ENCODE measurements around the gene SERF2.

Gene SERF2

DNA sequence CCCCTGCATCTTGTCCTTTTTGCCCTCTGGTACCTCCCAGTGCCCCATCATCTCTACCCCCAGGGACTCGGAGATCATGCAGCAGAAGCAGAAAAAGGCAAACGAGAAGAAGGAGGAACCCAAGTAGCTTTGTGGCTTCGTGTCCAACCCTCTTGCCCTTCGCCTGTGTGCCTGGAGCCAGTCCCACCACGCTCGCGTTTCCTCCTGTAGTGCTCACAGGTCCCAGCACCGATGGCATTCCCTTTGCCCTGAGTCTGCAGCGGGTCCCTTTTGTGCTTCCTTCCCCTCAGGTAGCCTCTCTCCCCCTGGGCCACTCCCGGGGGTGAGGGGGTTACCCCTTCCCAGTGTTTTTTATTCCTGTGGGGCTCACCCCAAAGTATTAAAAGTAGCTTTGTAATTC, 1.5 kb downstream of the SERF2 start:
- DNase-seq (ENCODE audit: low read depth), result no peak
- peak overlapping the region; percentile 99 for H3K4me3 ChIP-seq (ENCODE audit: low read length)
- TF ChIP-seq, protein P1, sequence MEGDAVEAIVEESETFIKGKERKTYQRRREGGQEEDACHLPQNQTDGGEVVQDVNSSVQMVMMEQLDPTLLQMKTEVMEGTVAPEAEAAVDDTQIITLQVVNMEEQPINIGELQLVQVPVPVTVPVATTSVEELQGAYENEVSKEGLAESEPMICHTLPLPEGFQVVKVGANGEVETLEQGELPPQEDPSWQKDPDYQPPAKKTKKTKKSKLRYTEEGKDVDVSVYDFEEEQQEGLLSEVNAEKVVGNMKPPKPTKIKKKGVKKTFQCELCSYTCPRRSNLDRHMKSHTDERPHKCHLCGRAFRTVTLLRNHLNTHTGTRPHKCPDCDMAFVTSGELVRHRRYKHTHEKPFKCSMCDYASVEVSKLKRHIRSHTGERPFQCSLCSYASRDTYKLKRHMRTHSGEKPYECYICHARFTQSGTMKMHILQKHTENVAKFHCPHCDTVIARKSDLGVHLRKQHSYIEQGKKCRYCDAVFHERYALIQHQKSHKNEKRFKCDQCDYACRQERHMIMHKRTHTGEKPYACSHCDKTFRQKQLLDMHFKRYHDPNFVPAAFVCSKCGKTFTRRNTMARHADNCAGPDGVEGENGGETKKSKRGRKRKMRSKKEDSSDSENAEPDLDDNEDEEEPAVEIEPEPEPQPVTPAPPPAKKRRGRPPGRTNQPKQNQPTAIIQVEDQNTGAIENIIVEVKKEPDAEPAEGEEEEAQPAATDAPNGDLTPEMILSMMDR (IDR thresholded peaks at IDR 0.05; ENCODE audit: insufficient read depth, low read depth, low read length, missing control alignments), result no peak

DNA sequence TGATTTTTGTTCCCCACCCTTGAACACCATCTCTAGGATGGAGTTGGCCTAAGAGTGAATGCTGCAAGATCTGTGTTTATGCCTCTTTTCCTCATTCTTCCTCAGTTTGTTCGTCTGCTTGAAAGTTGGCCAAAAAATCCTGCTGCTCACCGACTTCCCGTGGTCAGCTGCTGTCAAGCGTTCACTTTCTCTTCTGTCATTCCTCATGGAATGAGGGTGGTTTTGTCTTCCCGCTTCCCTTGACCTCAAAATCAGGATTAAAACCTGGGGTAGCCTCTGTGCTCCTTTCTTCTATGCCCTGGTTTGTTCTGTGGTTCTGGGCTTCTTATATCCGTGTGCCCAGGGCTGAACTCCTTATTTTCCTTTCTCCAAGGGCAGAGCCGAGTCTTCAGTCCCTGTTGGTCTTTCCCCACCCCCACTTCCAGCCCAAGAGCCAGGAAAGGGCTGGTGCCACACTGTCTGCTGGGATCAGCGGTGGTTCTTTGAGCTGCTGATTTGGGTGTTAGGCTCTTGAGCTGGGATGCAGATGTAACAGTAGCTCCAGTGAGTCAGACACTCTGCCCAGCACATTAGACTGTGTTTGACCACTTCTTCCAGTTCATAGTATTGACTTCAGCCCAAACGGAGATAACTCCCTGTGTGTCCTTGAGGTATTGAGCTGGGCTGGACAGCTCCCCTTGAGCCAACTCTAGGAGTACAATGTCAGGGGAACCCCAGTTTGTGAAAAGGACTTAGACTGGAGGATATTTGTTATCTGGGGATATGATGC, 2.3 kb downstream of the SERF2 start:
- no peak for DNase-seq (ENCODE audit: low read depth)
- TF ChIP-seq, protein P1 (IDR thresholded peaks at IDR 0.05; ENCODE audit: insufficient read depth, low read depth, low read length, missing control alignments), result no peak
- no peak overlapping the region for H3K4me3 ChIP-seq (ENCODE audit: low read length)

DNA sequence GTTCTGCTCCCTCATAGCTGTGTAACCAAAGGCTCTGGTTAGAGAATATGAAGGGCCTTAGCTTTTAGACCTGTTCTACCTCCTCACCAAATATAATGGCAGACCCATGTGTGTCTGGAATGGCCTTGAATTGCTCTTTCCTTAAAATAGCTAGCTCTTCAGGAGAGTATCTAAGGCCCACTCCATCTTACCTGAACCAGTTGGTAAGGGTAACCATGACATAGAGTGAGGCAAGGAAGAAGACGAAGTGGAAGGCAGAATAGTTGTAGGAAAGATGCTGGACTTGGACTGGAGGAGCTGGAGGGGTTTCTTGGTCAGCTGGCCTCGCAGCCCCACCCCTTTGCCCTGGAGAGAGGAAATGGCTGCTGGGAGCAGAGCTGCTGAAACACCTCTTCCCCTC, 3.1 kb downstream of the SERF2 start:
- no peak for DNase-seq (ENCODE audit: low read depth)

DNA sequence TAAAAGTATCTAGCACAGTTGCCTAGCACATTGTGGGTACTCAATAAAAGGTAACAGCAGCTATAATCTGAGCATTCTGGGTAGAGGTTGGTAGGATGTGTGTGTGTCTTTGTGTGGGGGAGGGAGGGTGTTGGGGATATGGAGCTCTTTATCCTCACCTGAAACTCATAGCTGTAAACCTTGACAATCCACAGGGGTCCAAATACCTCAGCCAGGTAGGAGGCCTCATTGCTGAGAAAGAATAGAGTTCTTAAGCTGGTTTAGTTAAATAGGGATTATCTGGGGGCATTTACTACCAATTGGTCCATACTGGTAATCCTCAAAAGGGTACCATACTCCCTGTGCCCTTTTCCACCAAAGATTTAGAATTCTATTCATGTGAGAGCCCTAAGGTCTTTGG, 3.9 kb downstream of the SERF2 start:
- TF ChIP-seq, protein P1 (IDR thresholded peaks at IDR 0.05; ENCODE audit: insufficient read depth, low read depth, low read length, missing control alignments), result no peak
- H3K4me3 ChIP-seq (ENCODE audit: low read length), result no peak overlapping the region
- no peak for DNase-seq (ENCODE audit: low read depth)

More for the DNA sequence above, 3.1 kb downstream of the SERF2 start:
- H3K4me3 ChIP-seq (ENCODE audit: low read length), result no peak overlapping the region
- TF ChIP-seq, protein P1 (IDR thresholded peaks at IDR 0.05; ENCODE audit: insufficient read depth, low read depth, low read length, missing control alignments), result no peak

DNA sequence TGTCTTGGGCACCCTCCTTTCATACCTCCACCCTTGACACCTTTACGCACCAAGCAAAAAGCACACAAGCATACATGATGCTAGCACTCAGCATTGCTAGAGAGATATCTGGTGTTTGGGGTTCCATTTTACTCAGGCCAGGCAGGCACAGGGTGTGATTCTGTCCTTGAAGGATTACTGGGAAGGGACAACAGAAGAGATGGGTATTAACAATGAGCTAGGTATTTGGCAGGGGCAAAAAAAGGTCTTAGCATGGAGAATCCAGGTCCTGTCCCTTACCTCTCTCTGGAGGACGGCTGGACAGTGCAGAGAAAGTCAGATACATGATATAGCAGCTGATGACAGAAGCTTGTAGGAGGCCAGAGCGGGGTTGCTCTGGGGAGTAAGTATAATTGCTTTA, 4.4 kb downstream of the SERF2 start:
- H3K4me3 ChIP-seq (ENCODE audit: low read length), result no peak overlapping the region
- TF ChIP-seq, protein P1 (IDR thresholded peaks at IDR 0.05; ENCODE audit: insufficient read depth, low read depth, low read length, missing control alignments), result no peak
- DNase-seq (ENCODE audit: low read depth), result no peak

DNA sequence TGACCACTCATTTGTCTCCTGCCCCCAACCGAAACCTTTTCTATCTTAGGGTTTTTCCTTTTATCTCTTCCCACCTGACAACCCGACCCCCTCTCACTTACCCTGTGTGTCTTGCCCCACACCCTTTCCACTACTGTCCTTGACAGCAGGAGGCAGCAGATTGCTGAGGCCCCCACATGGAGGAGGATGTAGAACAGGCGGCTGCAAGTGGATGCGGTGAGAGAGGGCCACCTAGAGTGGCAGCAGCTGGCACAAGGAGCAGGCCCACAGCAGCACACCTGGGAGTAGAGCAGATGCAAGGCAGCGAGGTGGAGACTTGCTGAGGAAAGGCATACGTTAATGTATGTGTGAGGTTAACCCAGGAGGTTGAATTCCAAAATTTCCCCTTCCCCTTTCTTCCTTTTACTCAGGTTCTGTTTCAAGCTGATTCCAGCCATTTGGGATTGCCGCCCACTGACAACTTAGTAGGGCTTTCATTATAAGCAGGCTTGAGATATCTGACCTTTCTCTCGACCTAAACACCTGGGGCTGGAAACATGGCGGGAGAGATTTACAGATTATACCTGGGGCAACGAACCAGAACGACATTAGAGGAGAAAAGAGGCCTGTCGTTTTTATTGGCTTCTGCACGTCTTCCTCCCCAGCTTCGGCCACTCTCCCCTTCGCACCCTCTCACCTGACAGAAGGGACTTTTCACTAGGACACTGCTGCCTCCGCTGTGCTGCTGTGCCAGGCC, 7.3 kb downstream of the SERF2 start:
- H3K4me3 ChIP-seq (ENCODE audit: low read length), result no peak overlapping the region
- TF ChIP-seq, protein P1 (IDR thresholded peaks at IDR 0.05; ENCODE audit: insufficient read depth, low read depth, low read length, missing control alignments), result peak; percentile 4
- DNase-seq (ENCODE audit: low read depth), result no peak

All from epithelial cell of esophagus (primary cell).